SIG-M5 (cell line): Measurements from ENCODE around the gene DOCK2.
A peak's percentile ranks its signal among the peaks of the same experiment; 100 is the strongest.

Experiments used
- DNase-seq: peaks from one replicate; lab custom pipeline; 2025; lab: John Stamatoyannopoulos, UW

DOCK2 gene

DNA sequence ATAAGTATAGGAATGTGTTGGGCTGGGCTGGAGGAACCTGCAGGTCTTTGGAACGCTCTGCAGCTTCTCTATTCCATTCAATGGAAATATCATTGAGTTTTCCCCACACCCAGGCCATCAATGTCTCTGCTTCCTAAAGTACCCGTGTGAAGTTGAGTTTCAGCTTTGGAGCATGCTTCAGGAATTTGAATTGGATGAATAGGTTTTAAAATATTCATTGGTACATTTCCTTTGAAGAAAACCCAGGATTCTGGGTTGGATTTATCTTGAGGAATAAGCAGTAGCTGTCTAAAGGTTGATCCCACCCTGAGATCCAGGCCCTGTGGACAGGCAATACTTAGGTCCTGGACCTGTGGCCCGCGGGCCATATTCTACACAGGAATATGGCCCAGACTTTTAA lies 306.0 kb downstream of the DOCK2 start:
- no peak for DNase-seq

- DNase-seq = no peak
Measured at GRCh38 chr5:169944115-169944514, 307.0 kb downstream of the DOCK2 start.

GRCh38 chr5:169944922-169945680 lies 308.0 kb downstream of the DOCK2 start:
- DNase-seq = no peak

DNA sequence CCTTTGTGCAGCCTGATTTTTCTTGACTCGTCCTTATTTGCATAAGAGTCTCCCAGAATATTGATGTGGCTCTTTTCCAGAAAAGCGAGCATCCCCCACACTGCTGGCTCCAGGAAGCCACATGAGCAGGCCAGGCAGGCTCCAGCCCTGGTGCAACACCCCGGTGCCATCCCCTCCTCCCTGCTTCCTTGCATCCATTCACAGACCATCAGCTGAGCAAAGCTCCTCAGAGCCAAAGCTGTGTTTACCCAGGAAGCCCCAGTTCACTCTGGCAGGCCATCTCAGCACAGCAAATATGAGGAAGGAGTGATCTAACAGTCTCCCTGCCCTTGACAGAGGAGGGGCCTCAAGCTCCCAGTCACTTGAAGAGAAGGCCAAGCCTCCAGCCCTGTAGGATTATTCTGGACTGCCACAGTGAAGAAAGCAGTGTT lies 308.8 kb downstream of the DOCK2 start:
- no peak for DNase-seq

DNA sequence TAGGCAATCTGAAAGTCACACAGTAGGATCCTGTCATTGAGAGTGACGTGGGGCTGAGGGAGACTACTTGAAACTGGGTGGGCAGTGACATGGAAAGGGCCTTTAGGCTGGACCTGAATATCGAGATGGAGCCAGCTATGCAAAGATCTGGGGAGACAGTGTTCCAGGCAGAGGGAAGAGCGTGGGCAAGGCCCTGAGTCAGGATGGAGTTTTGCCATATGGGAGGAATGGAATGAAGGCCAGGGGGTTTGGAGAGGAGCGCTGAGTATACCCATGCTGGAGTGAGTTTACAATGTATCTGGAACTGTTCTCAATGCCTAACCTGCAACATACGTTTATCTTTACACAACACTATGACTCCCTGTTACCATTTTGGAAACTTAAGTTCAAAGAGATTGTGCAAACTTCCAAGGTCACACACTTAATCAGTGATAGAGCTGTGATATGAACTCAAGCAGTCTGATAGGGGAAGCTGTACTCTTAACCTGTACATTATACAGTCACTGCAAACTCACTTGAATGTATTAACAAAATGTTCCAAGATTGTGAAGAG lies 309.7 kb downstream of the DOCK2 start:
- DNase-seq = no peak

GRCh38 chr5:169950333-169950732 lies 313.3 kb downstream of the DOCK2 start:
- DNase-seq = no peak

DNA sequence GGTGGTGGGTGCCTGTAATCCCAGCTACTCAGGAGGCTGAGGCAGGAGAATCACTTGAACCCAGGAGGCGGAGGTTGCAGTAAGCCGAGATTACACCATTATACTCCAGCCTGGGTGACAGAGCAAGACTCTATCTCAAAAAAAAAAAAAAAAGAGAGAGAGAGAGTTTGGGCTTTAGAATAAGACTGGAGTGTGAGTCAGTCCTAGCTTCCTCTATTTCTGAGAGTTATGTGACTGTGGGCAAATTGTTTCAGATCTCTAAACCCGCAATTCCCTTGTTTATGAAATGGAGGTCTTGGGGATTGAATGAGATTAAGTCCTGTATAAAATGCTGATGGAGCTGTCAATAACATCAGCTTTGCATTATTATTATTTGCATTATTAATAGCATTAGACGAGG lies 316.1 kb downstream of the DOCK2 start:
- peak; percentile 46 for DNase-seq

GRCh38 chr5:169954786-169955185 lies 317.7 kb downstream of the DOCK2 start:
- no peak for DNase-seq

DNA sequence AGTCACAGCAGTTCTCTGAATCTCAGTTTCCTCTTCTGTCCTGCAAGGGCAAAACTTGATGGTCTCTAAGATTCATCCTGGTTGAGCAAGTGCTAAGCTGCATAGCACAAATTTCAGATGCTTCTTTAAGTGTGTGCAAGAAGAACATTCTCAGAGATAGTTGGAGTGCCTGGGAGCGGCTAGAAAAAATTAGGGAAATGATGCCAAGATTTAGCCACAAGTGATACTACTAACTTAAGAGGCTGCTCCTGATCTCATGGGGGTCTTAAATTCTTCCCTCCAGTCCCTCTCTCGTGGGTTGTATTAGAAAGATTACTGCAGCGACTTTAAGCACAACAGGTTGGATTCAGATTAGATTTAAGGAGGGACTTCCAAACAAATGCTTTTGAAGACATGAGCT lies 319.1 kb downstream of the DOCK2 start:
- no peak for DNase-seq

- no peak for DNase-seq
Measured at GRCh38 chr5:169956756-169957155, 319.7 kb downstream of the DOCK2 start.

DNA sequence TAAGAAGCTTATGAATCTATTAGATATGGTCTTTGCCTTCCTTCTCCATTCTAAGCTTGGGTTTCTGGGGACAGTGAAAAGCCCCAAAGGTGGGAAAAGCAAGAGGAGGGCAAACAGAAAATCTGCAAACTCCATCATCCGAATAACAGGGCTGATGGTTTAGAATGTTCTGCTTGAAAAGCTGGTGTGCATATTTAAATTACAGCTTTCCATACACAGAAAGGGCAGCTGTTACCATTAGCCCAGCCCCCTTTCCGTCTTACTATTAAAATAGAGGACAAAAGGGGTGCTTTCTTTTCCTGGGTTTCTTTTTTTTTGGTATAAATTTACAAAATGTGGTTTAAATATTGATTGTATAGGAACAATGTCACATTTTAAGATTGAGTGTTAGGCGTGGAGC lies 321.2 kb downstream of the DOCK2 start:
- DNase-seq = no peak

DNA sequence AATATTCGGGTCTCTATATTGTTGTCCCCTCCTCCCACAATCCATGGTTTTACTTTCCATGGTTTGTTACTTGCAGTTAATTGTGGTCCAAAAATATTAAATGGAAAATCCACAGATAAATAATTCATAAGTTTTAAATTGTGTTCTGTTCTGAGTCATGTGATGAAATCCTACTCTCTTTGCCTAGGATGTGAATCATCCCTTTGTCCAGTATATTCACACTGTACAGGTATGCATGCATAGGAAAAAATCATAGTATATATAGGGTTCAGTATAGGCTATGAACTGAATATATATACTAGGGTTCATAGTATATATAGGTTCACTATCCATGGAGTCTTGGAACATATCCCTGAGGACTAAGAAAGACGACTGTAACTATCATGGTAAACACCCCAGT lies 323.6 kb downstream of the DOCK2 start:
- no peak for DNase-seq

GRCh38 chr5:169964246-169964645 lies 327.2 kb downstream of the DOCK2 start:
- no peak for DNase-seq

- DNase-seq = no peak
Measured at GRCh38 chr5:169970339-169970738, 333.3 kb downstream of the DOCK2 start.

GRCh38 chr5:169970911-169971765 lies 334.1 kb downstream of the DOCK2 start:
- DNase-seq = no peak

DNA sequence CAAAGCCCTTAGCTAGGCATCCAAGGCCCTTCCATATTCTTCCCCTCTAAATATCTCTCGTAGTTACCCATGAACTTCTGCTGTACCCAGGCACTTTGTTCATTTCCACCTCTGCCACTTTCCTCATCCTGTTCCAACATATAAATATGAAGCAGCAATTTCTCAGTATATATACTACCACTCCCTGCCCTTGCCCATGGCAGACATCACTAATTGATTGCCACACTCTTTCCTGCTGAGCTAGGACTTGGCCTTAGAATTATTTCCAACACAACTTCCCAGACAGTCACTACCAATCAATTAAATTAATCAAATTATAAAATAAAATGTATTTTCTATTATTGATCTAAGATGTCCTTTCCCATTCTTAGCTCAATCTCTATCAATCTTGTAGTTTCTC lies 334.7 kb downstream of the DOCK2 start:
- DNase-seq = no peak

GRCh38 chr5:169973056-169973455 lies 336.0 kb downstream of the DOCK2 start:
- DNase-seq = no peak

DNA sequence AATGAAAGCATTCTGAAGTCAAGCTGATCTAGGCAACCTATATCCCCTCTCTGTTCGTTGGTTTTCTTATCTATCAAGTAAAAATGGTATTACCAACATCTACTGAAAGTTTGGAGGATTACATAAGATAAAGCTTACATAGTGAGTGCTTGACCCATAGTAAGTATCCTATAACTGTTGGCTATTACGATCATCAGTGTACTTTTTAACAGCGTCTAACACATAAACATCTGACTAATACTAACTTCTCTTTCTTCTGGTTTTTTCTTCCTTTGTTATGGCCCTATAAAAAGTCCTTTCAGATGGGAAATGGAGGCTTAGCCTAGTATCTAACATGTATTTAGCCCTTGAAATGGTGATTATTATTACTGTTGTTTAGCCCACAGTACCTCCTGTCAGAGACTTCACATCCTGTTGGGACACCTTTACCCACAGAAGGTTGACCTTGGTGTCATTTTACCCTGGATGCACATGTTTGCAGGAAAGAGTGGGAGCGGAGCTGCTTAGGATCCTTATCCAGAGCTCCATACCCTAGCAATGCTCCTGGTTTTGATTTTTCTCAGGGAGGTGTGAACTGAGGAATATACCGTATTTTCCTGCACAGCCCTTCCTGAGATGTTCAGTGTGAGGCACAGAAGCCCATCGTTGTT lies 337.2 kb downstream of the DOCK2 start:
- DNase-seq = no peak

- DNase-seq = no peak
Measured at GRCh38 chr5:169978714-169979113, 341.6 kb downstream of the DOCK2 start.

- DNase-seq = no peak
Measured at GRCh38 chr5:169979871-169980270, 342.8 kb downstream of the DOCK2 start.

DNA sequence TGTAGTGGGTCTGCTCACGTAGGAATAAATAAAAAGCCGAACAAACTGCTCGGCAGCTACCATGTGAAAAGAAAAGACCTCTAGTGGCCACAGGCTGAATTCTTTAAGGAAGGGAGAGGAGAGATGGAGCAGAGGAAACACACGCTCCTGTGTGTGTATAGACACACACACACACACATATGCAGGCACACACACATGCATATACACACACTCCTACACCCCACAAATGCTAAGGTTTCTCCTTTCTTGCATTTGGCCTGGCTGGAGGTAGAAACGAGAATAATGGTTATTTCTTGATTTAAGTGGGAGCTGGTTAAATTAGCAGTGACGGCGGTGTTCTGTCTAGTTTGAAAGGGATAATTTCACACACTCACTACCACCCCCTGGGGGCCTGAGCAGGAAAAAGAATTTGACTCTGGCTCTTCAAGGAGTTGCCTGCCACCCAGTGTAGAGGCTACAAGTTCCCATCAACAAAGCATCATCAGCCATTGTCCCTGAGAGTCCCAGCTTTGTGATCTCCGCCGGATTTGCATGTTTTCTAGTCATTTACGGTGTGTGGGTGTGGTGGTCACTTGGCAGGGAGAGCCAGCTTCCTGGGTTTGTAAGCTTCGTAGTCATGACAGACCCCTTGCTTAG lies 343.5 kb downstream of the DOCK2 start, which contains the start of gene INSYN2B:
Gene INSYN2B (minus strand): TSS at position 78 of the 636 bp plus-strand sequence. CDS start 96,597 bp downstream, outside the sequence.
- no peak for DNase-seq

DNA sequence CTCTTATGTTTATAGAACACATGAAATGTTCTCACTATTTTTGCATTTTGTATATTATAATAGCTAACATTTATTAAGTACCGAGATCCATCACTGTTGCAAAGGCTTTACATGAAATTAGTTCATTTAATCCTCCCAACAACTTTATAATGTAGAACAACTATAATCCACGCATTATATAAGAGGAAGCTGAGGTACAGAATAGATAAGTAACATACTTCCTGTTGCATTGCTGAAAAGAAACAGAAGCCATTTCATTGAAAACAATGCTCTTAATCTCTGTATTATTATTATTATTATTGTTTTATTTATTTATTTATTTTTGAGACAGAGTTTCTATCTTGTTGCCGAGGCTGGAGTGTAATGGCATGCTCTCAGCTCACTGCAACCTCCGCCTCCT lies 351.1 kb downstream of the DOCK2 start:
- no peak for DNase-seq
